Measurements from ENCODE around the gene RASSF7. TPM values are rescaled to one million over a fixed set of nuclear protein-coding genes. Genes with fewer than 3 reads are reported as not detected.

The RASSF7 gene
- total RNA-seq, 1 donor from 2014 or later: 3.5 TPM

- Histone ChIP-seq H3K36me3 (no peaks in the 10 kb centered on the region), H3K27ac (no peak overlapping the region), H3K9me3 (no peaks in the 10 kb centered on the region), H3K4me1 (peaks cover 4 to 12% of the 10 kb centered on the region in 2 donors), H3K4me3 (no peak overlapping the region), H3K27me3 (no peaks in the 10 kb centered on the region)
- intact Hi-C loops (cut with DNase I): no loop called here
- no peak for DNase-seq (ENCODE audit: low spot score in 2 of 2)
- no peak for TF ChIP-seq CTCF (IDR thresholded peaks at IDR 0.05)
These were observed 5.2 kb downstream of the RASSF7 start for GRCh38 chr11:565921-566509.

DNA sequence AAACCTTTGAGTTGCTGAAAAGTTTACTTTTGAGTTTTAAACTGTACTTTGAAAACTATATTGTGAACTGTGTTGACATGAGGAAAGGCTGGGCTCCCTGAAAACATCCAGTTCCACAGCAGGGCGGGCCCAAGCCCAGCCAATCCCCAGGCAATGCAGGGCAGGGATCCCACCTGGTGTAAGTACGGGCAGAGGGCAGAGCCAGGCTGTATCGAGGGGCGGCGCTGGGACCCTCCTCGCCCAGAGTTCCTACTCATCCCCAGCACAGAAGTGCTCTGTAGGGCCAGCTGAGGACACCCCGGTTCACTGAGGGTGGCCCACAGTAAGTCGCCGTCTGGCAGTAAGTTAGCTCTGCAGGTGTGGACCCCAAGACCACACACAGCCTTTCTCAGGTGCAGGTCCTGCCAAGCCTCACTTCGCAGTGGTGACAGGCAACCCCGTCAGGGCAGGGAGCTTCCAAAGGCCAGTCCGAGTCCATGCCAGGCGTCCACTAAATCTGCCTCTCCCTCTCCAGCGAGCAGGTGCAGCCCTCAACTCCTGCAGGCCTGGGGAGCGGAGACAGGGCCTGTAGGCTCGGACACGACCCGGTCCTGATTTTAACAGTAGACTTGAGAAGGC, 6.3 kb downstream of the RASSF7 start:
- H3K4me3 ChIP-seq: peak overlapping the region in 1 of 2 donors; percentile 76

DNA sequence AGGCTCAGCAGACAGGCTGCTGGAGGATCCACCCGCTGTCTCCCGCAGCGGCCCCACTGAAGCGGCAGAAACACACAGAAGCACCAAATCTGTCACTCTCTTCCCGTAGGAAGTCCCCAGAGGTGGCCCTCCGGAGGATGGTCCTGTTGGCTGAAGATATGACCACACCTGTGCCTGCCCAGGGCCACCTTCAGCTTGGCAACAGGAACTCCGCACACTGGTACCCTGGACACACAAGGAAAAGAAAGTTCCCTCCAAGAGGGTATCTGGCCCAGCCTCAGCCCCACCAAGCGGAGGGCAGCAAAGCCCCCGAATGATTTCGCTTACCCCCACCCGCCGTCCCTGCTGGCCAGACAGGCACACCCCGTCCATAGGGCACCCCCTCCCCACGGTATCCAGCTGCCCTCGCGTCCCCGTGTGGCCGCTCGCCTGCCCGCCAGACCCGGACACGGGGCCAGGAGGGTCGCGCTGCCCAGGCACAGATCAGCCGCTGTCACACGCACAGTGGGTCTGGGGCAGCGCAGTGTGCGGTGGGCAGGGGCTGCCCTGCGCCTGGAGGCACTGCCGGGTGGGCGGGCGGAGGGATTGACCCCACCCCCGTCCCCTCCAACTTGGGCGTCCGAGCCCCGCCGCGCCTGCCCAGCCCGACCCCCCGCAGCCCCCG, 7.0 kb downstream of the RASSF7 start:
- no peak for TF ChIP-seq CTCF (IDR thresholded peaks at IDR 0.05)

More for the DNA sequence above, 6.3 kb downstream of the RASSF7 start:
- H3K9me3 ChIP-seq: no peaks in the 10 kb centered on the region
- H3K27ac ChIP-seq: peak overlapping the region; percentile 77 to 89
- intact Hi-C loops (cut with DNase I): no loop called here
- no peaks in the 10 kb centered on the region for H3K27me3 ChIP-seq
- peaks cover 4 to 9% of the 10 kb centered on the region in 2 donors for H3K4me1 ChIP-seq
- no peak for TF ChIP-seq CTCF (IDR thresholded peaks at IDR 0.05)
- no peaks in the 10 kb centered on the region for H3K36me3 ChIP-seq
- no peak for DNase-seq (ENCODE audit: low spot score in 2 of 2)

DNA sequence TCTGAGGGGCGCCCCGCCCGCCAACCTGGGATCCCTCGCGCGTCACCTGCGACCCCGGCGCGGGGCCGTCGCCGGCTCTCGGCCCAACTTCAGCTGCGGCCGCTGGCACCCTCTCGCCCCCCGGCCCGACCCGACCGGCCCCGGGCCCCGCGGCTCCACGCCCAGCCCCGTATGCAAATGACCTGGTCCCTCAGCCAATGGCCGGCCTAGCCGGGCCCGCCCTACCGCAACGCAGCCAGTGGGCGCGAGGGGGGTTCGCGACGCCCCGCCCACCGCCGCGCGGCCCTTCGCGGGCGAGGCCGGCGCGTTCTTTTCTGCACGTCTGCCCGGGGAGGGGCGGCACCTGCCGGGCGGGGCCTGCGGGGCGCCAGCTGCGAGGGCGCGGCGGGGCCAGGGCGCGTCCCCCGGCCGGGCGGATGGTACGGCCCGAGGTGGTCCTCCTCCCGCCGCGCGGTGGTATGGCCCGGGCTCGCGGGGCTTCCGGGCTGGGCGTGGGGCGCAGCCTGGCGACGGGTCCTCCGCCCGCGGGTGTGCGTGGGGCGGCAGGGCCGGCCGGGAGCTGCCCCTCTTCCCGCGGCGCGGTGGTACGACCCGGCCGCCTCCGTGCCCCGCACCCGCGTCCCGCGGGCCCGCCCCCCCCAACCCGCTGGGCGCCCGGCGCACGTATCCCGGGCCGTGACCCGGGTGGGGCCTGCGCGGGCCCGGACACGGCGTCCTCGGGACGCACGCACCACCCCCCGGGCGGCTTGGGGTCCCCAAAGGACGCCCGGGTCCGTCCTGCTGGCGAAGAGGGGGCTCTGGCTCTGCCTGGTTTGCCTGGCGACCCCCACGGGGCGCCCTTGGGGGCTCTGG, 7.8 kb downstream of the RASSF7 start:
- Histone ChIP-seq H3K27ac (peak overlapping the region; percentile 77 to 89), H3K27me3 (no peaks in the 10 kb centered on the region), H3K36me3 (no peaks in the 10 kb centered on the region), H3K4me1 (peaks cover 4 to 9% of the 10 kb centered on the region in 2 donors), H3K4me3 (peak overlapping the region; percentile 72 to 76), H3K9me3 (no peaks in the 10 kb centered on the region)
- peak; percentile 83 to 97 for DNase-seq (ENCODE audit: low spot score in 2 of 2)
- intact Hi-C loops (cut with DNase I): loop anchor here (1.0 to 2.0 kb wide), 4 partner anchors 8 to 178 kb away; partner anchors contain the start of genes HRAS, LMNTD2, PTDSS2 and RASSF7
- no peak for TF ChIP-seq CTCF (IDR thresholded peaks at IDR 0.05)

More for the DNA sequence above, 7.0 kb downstream of the RASSF7 start:
- peaks cover 4 to 9% of the 10 kb centered on the region in 2 donors for H3K4me1 ChIP-seq
- H3K27ac ChIP-seq: peak overlapping the region; percentile 77 to 89
- H3K9me3 ChIP-seq: no peaks in the 10 kb centered on the region
- H3K4me3 ChIP-seq: peak overlapping the region; percentile 72 to 76
- no peak for DNase-seq (ENCODE audit: low spot score in 2 of 2)
- H3K27me3 ChIP-seq: no peaks in the 10 kb centered on the region
- H3K36me3 ChIP-seq: no peaks in the 10 kb centered on the region
- intact Hi-C loops (cut with DNase I): loop anchor here (1.0 to 2.0 kb wide), 4 partner anchors 7 to 179 kb away; partner anchors contain the start of genes HRAS, LMNTD2, PTDSS2 and RASSF7

All from ascending aorta (tissue), 2 donors.